K562 (cell line): ENCODE data around the gene DOCK7. TPM values are rescaled to one million over a fixed set of nuclear protein-coding genes. Genes with fewer than 3 reads are reported as not detected.
"Not testable (repeated sequence)": the region's sequence is repeated elsewhere in the genome, so short reads cannot be mapped to it uniquely, and the experiment has no call there.

Experiments
- ATAC-seq: fragments of 200-7000 bp; cut with Tn5 transposase; 3 replicates; pipeline ENCODE4 v1.9.1; 2020; ENCODE audit warnings: moderate library complexity
- BruUV-seq: library from RNA; stranded (reverse); fragments of 400-500 nt; replicated peaks from 2 replicates; lab custom pipeline; 2021; lab: Mats Ljungman, UMichigan
- CTCF ChIA-PET: fragments of 300-600 bp; formaldehyde crosslinking; extraction: SDS; loops from one replicate; lab custom pipeline; 2021; ENCODE audit warnings: low intra/inter-chr PET ratio; lab: Yijun Ruan, JAX
- POLR2A ChIA-PET: fragments of 300-600, 350-650 bp; sonication (Branson Sonifier 250); formaldehyde crosslinking; extraction: SDS; loops from one replicate; lab custom pipeline; 2021; ENCODE audit warnings: antibody characterized with exemption, inconsistent platforms; lab: Yijun Ruan, JAX
- DNase-seq, 4 experiments: peaks; one replicate each; pipeline versions ENCODE4 v3.0.0 to v3.0.0-alpha.2; 2011 to 2018; ENCODE audit warnings: low spot score in 3 of 4, mixed read lengths in 3 of 4; ENCODE audit errors: extremely low read depth in 1 of 4
- FAIRE-seq: peaks from 2 replicates; lab custom pipeline; 2011; peaks lifted over from hg19 to GRCh38; lab: Jason Lieb, UNC
- H2AFZ ChIP-seq: 2 replicates; pipeline ENCODE4 v1.6.0; 2011; ENCODE audit warnings: low read depth, low read length, control low read depth, inconsistent platforms
- H3K27ac ChIP-seq: fragments of 200-600 bp; 3 replicates; pipeline ENCODE4 v1.8.0; 2011; ENCODE audit warnings: low read depth, mild to moderate bottlenecking, control low read depth, inconsistent platforms, low read length, moderate library complexity, mixed read lengths; ENCODE audit errors: extremely low read depth
- H3K27me3 ChIP-seq, 2 experiments: fragments of 300-600 bp in 1 of 2; 2 replicates in 1 of 2; 3 replicates in 1 of 2; pipeline versions ENCODE4 v1.6.0 to v1.8.0; 2011; ENCODE audit warnings: inconsistent platforms in 2 of 2, low read length in 2 of 2, mild to moderate bottlenecking in 1 of 2, mixed read lengths in 1 of 2, moderate library complexity in 1 of 2; ENCODE audit not compliant: control insufficient read depth in 2 of 2, insufficient read depth in 2 of 2
- H3K36me3 ChIP-seq: fragments of 300-600 bp; 3 replicates; pipeline ENCODE4 v1.8.0; 2011; ENCODE audit warnings: mild to moderate bottlenecking, low read length, inconsistent platforms; ENCODE audit not compliant: control insufficient read depth, insufficient read depth
- H3K4me1 ChIP-seq, 2 experiments: fragments of 200-600 bp in 1 of 2; replicated peaks in 1 of 2; 2 replicates in 1 of 2; 3 replicates in 1 of 2; pipeline versions ENCODE4 v1.5.1 to v1.8.0; 2011; ENCODE audit warnings: inconsistent platforms in 2 of 2, low read length in 2 of 2, mild to moderate bottlenecking in 1 of 2, mixed read lengths in 1 of 2, moderate library complexity in 1 of 2; ENCODE audit not compliant: control insufficient read depth in 2 of 2, insufficient read depth in 2 of 2
- H3K4me2 ChIP-seq: 2 replicates; pipeline ENCODE4 v1.6.1; 2011; ENCODE audit warnings: low read length, control low read depth, inconsistent platforms, mixed read lengths; ENCODE audit not compliant: insufficient read depth
- H3K4me3 ChIP-seq: fragments of 200-600 bp; sonication (generic), shearing (Covaris generic); 2 replicates; pipeline ENCODE4 v1.5.1; 2016; ENCODE audit warnings: control low read depth, inconsistent platforms
- H3K79me2 ChIP-seq: fragments of 200-600 bp; 3 replicates; pipeline ENCODE4 v1.8.0; 2011; ENCODE audit warnings: low read length, inconsistent platforms; ENCODE audit not compliant: control insufficient read depth, insufficient read depth
- H3K9ac ChIP-seq, 2 experiments: 2 replicates each; pipeline versions ENCODE4 v1.6.0 to v1.6.1; 2011; ENCODE audit warnings: low read depth in 2 of 2, low read length in 2 of 2, control low read depth in 1 of 2, inconsistent platforms in 1 of 2, mild to moderate bottlenecking in 1 of 2, mixed read lengths in 1 of 2; ENCODE audit not compliant: insufficient read depth in 1 of 2
- H3K9me1 ChIP-seq: one replicate; pipeline ENCODE4 v1.6.0; 2011; ENCODE audit warnings: inconsistent platforms, mild to moderate bottlenecking, low read length, moderate library complexity; ENCODE audit not compliant: control insufficient read depth, insufficient read depth
- H3K9me3 ChIP-seq: replicated peaks from 2 replicates; pipeline ENCODE4 v1.5.1; 2011; ENCODE audit warnings: low read depth, low read length, inconsistent platforms; ENCODE audit not compliant: control insufficient read depth, insufficient read depth
- H4K20me1 ChIP-seq: replicated peaks from 2 replicates; pipeline ENCODE4 v1.6.1; 2011; ENCODE audit warnings: low read length, inconsistent platforms, mixed read lengths; ENCODE audit not compliant: control insufficient read depth, insufficient read depth
- PYGO2 ChIP-seq: fragments of 450-650 bp; IDR thresholded peaks from 2 replicates; pipeline ENCODE4 v1.6.1; 2016; ENCODE audit warnings: mild to moderate bottlenecking, missing genetic modification characterization, moderate library complexity, missing compliant biosample characterization
- WGBS: fragments of 100-300 bp; shearing (Covaris generic); methylation state at CpG from one replicate; pipeline ENCODE4 v1.1.6; 2016; ENCODE audit warnings: low coverage, mixed read lengths; ENCODE audit not compliant: insufficient coverage; ENCODE audit errors: missing lambda C conversion rate; 5-methylcytosine and 5-hydroxymethylcytosine counted together
- in situ Hi-C: fragments of 300-500 bp; cut with MboI; formaldehyde crosslinking; loops from 4 replicates; pipeline ENCODE4 v1.15.0; 2018; ENCODE audit warnings: inconsistent platforms, mixed read lengths
- intact Hi-C: fragments of 100-400 bp; cut with micrococcal nuclease; formaldehyde crosslinking; loops from 2 replicates; pipeline ENCODE4 v1.14.2; 2022
- polyA plus RNA-seq, 8 experiments: library from polyadenylated mRNA; depleted of rRNA in 4 of 8; stranded (reverse) in 5 of 8; unstranded in 3 of 8; fragments of >200 nt; fragmentation: Nextera tagmentation in 2 of 8; fragmentation: Illumina TruSeq in 1 of 8; extraction: Ambion mirVana in 2 of 8; extraction: Trizol in 1 of 8; gene quantifications; 2 replicates each; pipeline versions ENCODE4 v1.2.1 to v1.2.3, GENCODE V29; 2011 to 2014; ENCODE audit warnings: inconsistent platforms in 1 of 8, missing spikeins in 1 of 8
- total RNA-seq, 7 experiments: library from RNA; depleted of rRNA in 6 of 7; stranded (reverse); fragments of >200 nt in 6 of 7; fragmentation: Illumina TruSeq in 2 of 7; extraction: Trizol in 2 of 7; gene quantifications; 2 replicates each; pipeline versions ENCODE4 v1.2.1 to v1.2.3, GENCODE V29; 2011 to 2021; ENCODE audit warnings: low replicate concordance in 1 of 7

DOCK7 gene
- total and polyA plus RNA-seq, 9 of the 15 experiments (the other 6 are each of a cell fraction or from before 2014, with no cell fraction given): 4.9 to 35.1 (median 12.6) TPM

DNA sequence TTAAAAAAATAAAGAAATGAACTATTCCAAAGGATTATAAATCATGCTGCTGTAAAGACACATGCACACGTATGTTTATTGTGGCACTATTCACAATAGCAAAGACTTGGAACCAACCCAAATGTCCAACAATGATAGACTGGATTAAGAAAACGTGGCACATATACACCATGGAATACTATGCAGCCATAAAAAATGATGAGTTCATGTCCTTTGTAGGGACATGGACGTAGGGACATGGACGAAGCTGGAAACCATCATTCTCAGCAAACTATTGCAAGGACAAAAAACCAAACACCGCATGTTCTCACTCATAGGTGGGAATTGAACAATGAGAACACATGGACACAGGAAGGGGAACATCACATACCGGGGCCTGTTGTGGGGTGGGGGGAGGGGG lies 160.8 kb downstream of the DOCK7 start:
- CTCF ChIA-PET, FAIRE-seq, BruUV-seq: not testable (repeated sequence)

GRCh38 chr1:62523860-62524259 lies 164.3 kb downstream of the DOCK7 start:
- DNase-seq (no peak), FAIRE-seq (no peak), ATAC-seq (no peak)
- Histone ChIP-seq H3K36me3 (no peaks in the 10 kb centered on the region), H3K9ac (no peak overlapping the region), H3K9me1 (no peaks in the 10 kb centered on the region), H3K79me2 (no peaks in the 10 kb centered on the region)
- POLR2A ChIA-PET: no interaction called here
- TF ChIP-seq PYGO2: no peak
- TF ChIP-seq, all 486 proteins: peak for 0
- Histone ChIP-seq H3K4me3 (no peak overlapping the region), H3K27me3 (no peaks in the 10 kb centered on the region), H3K9me3 (no peaks in the 10 kb centered on the region), H3K4me2 (no peak overlapping the region), H4K20me1 (no peaks in the 10 kb centered on the region), H3K27ac (no peak overlapping the region), H3K4me1 (no peaks in the 10 kb centered on the region), H2AFZ (no peak overlapping the region)
- no TSS peak for BruUV-seq
- in situ Hi-C loops: no loop called here
- WGBS: 97% methylated on average over 2 of the region's 2 CpGs
- intact Hi-C loops: no loop called here
- CTCF ChIA-PET: no interaction called here

More for the DNA sequence above, 160.8 kb downstream of the DOCK7 start:
- H3K27me3 ChIP-seq, H3K4me1 ChIP-seq, ATAC-seq, H3K9ac ChIP-seq, intact Hi-C loops, H3K79me2 ChIP-seq, H2AFZ ChIP-seq, H3K9me1 ChIP-seq, H3K4me2 ChIP-seq, DNase-seq, H3K36me3 ChIP-seq, H3K4me3 ChIP-seq, H3K27ac ChIP-seq, H4K20me1 ChIP-seq, in situ Hi-C loops, POLR2A ChIA-PET, H3K9me3 ChIP-seq: not testable (repeated sequence)
- WGBS: 73% methylated on average over 3 of the region's 6 CpGs
